GM19023 (cell line): ENCODE results near the gene POMGNT1.

Source experiments
- ATAC-seq: cut with Tn5 transposase; IDR thresholded peaks from one replicate; pipeline ENCODE4 v1.9.1; 2021; ENCODE audit warnings: mild to moderate bottlenecking, moderate library complexity; ENCODE audit not compliant: unreplicated experiment

Gene POMGNT1

GRCh38 chr1:46158312-46159281, 39.6 kb downstream of the POMGNT1 start:
- ATAC-seq, result peak; percentile 87

GRCh38 chr1:46157916-46158311, 40.3 kb downstream of the POMGNT1 start:
- ATAC-seq, result peak; percentile 10

GRCh38 chr1:46153732-46154131, 44.5 kb downstream of the POMGNT1 start:
- no peak for ATAC-seq

GRCh38 chr1:46153228-46153627, 45.0 kb downstream of the POMGNT1 start:
- ATAC-seq, result no peak

- no peak for ATAC-seq
Observed at GRCh38 chr1:46152016-46152415, 46.2 kb downstream of the POMGNT1 start.

GRCh38 chr1:46150085-46150484, 48.1 kb downstream of the POMGNT1 start:
- no peak for ATAC-seq

- no peak for ATAC-seq
Observed at GRCh38 chr1:46148318-46148717, 49.9 kb downstream of the POMGNT1 start.
